ENCODE data around the gene ADAMTS2.

ADAMTS2 gene

GRCh38 chr5:179195561-179196404 lies 149.5 kb downstream of the ADAMTS2 start:
- no peak overlapping the region for H3K27ac ChIP-seq
- TF ChIP-seq ZFX (IDR thresholded peaks at IDR 0.05) (no peak), CTCF (conservative IDR thresholded peaks at IDR 0.05) (no peak)

DNA sequence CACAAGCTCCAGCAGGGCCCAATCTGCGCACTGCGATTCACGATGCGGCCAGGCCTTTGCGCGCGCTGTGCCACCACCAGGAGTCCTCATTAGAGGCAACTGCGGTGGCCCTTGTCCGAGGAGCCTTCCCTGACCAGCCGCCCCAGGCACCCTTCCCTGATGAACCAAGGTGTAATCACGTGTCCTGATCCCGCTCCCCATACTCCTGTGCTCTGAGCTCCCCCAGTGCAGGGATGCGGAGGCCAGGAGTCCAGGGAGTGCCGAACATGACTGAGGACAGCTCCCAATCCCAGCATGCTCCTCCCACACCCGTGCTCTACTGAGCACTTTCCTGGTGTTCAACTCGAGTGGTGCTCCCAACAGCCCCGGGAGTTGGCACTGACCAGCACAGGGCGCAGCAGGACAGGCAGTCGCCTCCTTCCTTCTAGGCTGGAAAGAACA lies 150.3 kb downstream of the ADAMTS2 start:
- no peak for TF ChIP-seq ZFX (IDR thresholded peaks at IDR 0.05)
- no peak for TF ChIP-seq CTCF (conservative IDR thresholded peaks at IDR 0.05)
- H3K27ac ChIP-seq: no peak overlapping the region

DNA sequence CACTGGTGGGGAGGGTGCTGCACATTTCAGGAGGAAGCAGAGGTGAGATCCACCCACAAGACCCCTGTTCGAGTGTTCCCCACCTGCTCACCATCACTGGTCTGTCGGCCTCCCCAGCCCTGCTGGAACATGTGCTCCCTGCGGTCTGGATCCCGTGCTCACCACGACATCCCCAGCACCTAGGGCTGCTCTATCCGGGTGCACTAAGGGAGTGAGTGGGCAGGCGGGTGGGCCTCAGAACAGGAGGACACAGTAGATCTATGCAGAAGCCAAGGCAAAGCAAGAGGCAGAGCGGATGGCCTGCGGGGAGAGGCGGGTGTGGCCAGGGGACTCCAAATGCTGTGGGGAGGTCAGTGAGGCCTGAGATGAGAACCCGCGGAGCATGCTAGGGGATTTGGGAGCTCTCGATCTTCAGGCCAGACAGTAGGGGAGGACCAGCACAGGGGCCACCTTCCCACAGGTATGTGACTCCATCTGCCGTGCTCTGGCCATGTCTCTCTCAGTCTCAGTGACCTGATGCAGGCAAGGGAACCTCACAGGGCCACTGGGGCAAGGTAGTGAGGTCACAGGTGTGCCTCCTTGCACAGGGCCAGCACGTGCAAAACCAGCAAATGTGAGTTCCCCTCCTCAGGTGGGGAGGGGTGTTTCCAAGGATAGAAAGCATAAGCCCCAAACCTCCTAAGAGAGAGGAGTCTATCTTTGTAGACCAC lies 150.9 kb downstream of the ADAMTS2 start:
- H3K27ac ChIP-seq: no peak overlapping the region
- TF ChIP-seq ZFX (IDR thresholded peaks at IDR 0.05): no peak
- no peak for TF ChIP-seq CTCF (conservative IDR thresholded peaks at IDR 0.05)

DNA sequence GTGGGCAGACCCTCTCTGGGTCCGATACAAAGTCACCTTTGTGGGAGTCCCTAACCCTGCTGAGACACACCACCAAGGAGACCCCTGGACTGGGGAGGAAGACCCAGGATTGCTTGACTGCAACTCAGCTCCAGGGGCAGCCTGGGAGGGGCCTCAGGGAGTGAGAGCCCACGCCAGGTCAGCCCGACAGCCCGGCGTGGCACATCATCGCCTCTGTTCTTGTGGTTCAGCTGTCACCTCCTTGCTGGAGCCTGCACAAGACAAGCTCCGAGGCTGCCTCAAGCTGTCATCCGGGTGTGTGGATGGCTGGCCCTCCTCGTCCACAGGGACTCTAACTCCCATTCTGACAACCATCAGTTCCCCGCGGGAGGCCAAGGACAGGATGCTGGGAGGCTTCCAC lies 151.5 kb downstream of the ADAMTS2 start:
- TF ChIP-seq CTCF (conservative IDR thresholded peaks at IDR 0.05): no peak
- no peak for TF ChIP-seq ZFX (IDR thresholded peaks at IDR 0.05)
- no peak overlapping the region for H3K27ac ChIP-seq

DNA sequence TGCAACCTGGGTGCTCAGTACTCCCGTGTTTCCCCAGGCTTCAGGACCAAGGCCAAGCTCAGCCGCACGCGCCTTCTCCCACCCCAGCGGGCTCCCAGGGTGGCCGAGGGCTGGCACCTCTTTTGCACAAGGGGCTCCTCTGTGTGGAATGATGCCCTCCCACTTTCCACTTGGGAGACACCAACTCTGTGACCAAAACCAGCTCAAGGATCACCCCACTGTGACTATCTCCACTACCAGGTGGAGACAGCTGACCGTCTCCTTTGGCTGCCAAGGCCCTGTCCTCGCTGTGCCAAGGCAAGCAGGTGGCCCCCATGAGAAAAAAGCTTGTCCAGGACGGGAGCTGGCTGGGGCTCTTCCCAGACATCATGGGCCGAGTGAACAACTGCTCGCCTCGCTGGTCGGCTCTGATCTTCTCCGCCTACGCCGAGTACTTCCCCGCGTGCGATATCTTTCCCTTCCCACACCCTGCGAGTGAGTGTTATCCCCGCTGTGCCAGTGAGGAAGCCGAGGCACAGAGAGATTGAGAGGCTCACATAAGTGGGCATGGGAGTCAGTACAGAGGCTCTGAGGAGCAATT lies 152.3 kb downstream of the ADAMTS2 start:
- TF ChIP-seq ZFX (IDR thresholded peaks at IDR 0.05) (no peak), CTCF (conservative IDR thresholded peaks at IDR 0.05) (no peak)
- H3K27ac ChIP-seq: no peak overlapping the region

DNA sequence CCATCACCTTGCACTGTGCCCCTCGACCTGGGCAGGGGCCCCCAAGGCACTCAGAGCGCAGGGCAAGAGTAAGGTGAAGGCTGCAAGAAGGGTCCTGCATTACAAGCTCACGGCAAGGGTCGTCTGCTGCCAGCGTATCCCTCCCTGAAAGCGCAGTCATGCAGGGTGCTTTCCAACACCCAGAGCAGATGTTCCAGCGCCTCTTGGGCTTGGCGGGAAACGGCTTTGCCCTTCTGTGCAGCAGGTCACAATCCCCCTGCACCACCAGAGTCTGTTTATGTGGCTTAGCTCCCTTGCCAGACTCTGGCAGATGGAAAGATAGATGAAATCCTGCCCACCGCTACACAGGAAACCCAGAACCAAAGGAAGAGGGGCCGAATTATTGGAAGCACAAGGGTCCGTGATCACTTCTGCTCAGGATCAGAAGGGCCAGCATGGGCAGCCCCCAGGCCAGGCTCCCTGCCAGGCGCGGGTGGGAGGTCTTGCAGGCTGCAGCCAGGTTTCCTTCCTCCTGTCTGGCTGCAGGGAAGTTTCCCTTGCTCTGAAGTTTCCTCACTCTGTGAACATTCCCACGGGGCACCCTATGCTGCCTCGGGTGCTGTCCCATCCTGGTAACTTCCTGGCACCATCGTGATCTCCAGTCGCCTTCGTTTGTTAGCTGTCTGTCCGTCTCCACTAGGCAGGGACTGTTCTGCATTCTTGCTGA lies 152.9 kb downstream of the ADAMTS2 start:
- TF ChIP-seq CTCF (conservative IDR thresholded peaks at IDR 0.05) (no peak), ZFX (IDR thresholded peaks at IDR 0.05) (no peak)
- no peak overlapping the region for H3K27ac ChIP-seq
